ENCODE data around the gene PSD4. TPM values are rescaled to one million over a fixed set of nuclear protein-coding genes. Genes with fewer than 3 reads are reported as not detected.

Gene PSD4
- polyA plus RNA-seq, 2 donors, result 18.1 to 32.6 TPM

DNA sequence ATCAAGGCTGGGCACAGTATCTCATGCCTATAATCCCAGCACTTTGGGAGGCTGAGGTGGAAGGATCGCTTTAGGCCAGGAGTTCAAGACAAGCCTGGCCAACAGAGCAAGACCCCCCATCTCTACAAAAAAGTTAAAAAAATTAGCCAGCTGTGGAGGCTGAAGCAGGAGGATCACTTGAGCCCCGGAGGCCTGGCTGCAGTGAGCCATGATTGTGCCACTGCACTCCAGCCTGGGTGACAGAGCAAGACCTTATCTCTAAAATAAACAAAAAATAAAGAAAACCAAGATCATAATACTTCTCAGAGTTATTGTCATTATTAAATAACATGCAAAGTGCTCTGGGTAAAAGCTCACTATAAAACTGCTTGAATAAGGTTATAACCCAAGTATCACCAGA, 31.5 kb upstream of the PSD4 start:
- no peaks in the 10 kb centered on the region for H3K4me1 ChIP-seq (ENCODE audit: control insufficient read depth in 2 of 2, insufficient read depth in 2 of 2, low read length in 1 of 2)
- no peak overlapping the region for H3K27ac ChIP-seq (ENCODE audit: low read depth in 2 of 2, low read length in 1 of 2)
- 92 to 97% methylated on average over 2 of the region's 2 CpGs for WGBS, 2 donors
- no peaks in the 10 kb centered on the region for H3K27me3 ChIP-seq (ENCODE audit: control insufficient read depth in 1 of 2, insufficient read depth in 2 of 2, low read length in 2 of 2)
- H3K4me3 ChIP-seq (ENCODE audit: low read depth in 1 of 2, low read length in 2 of 2), result no peak overlapping the region
- H3K36me3 ChIP-seq (ENCODE audit: control insufficient read depth in 2 of 2, insufficient read depth in 2 of 2, low read length in 1 of 2), result no peaks in the 10 kb centered on the region
- H3K9me3 ChIP-seq (ENCODE audit: control insufficient read depth in 2 of 2, insufficient read depth in 1 of 2, low read depth in 1 of 2, low read length in 1 of 2), result no peaks in the 10 kb centered on the region

- H3K27me3 ChIP-seq (ENCODE audit: control insufficient read depth in 1 of 2, insufficient read depth in 2 of 2, low read length in 2 of 2), result no peaks in the 10 kb centered on the region
- H3K4me1 ChIP-seq (ENCODE audit: control insufficient read depth in 2 of 2, insufficient read depth in 2 of 2, low read length in 1 of 2), result no peaks in the 10 kb centered on the region
- no peak overlapping the region for H3K27ac ChIP-seq (ENCODE audit: low read depth in 2 of 2, low read length in 1 of 2)
- H3K9me3 ChIP-seq (ENCODE audit: control insufficient read depth in 2 of 2, insufficient read depth in 1 of 2, low read depth in 1 of 2, low read length in 1 of 2), result no peaks in the 10 kb centered on the region
- WGBS, 2 donors, result 79 to 91% methylated on average over 4 of the region's 4 CpGs
- no peaks in the 10 kb centered on the region for H3K36me3 ChIP-seq (ENCODE audit: control insufficient read depth in 2 of 2, insufficient read depth in 2 of 2, low read length in 1 of 2)
- H3K4me3 ChIP-seq (ENCODE audit: low read depth in 1 of 2, low read length in 2 of 2), result no peak overlapping the region
Observed at GRCh38 chr2:113144259-113144658, 29.5 kb upstream of the PSD4 start.

DNA sequence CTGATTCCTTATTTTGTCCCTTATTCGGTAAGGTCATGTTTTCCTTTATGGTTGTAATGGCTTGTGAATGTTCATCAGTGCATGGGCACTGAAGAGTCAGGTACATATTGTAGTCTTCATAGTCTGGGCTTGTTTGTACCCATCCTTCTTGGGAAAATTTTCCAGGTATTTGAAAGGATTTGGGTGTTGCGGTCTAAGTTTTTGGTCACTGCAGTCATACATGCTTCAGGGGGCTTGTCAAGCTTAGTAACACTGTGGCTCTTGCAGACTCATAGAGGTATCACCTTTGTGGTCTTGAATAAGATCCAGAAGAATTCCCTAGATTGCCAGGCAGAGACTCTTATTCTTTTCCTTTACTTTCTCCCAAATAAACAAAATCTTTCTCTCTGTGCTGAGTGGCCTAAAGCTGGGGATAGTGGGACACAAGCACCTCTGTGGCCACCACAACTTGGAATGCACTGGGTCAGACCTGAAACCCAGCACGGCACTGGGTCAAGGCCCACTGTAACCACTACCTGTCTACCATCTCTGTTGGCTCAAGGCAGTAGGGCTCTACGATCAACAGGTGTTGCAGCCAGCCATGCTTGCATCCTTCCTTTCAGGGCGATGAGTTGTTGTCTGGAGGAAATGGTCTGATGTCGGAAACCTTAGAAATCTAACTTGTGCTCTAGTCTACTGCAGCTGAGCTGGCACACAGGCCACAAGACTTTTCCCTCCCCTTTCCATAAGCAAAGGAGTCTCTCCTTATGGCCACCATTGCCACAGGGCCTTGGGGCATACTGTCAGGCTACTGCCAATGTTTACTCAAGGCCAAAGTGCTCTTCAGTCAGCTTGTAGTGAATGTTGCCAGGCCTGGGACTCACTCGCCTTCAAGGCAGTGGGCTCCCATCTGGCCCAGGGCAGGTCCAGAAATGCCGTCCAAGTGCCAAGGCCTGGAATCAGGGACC, 24.9 kb upstream of the PSD4 start:
- H3K9me3 ChIP-seq (ENCODE audit: control insufficient read depth in 2 of 2, insufficient read depth in 1 of 2, low read depth in 1 of 2, low read length in 1 of 2), result no peaks in the 10 kb centered on the region
- H3K4me3 ChIP-seq (ENCODE audit: low read depth in 1 of 2, low read length in 2 of 2), result no peak overlapping the region
- no peaks in the 10 kb centered on the region for H3K27me3 ChIP-seq (ENCODE audit: control insufficient read depth in 1 of 2, insufficient read depth in 2 of 2, low read length in 2 of 2)
- no peak overlapping the region for H3K27ac ChIP-seq (ENCODE audit: low read depth in 2 of 2, low read length in 1 of 2)
- no peaks in the 10 kb centered on the region for H3K4me1 ChIP-seq (ENCODE audit: control insufficient read depth in 2 of 2, insufficient read depth in 2 of 2, low read length in 1 of 2)
- no peaks in the 10 kb centered on the region for H3K36me3 ChIP-seq (ENCODE audit: control insufficient read depth in 2 of 2, insufficient read depth in 2 of 2, low read length in 1 of 2)
- 81 to 82% methylated on average over 8 of the region's 8 CpGs for WGBS, 2 donors

DNA sequence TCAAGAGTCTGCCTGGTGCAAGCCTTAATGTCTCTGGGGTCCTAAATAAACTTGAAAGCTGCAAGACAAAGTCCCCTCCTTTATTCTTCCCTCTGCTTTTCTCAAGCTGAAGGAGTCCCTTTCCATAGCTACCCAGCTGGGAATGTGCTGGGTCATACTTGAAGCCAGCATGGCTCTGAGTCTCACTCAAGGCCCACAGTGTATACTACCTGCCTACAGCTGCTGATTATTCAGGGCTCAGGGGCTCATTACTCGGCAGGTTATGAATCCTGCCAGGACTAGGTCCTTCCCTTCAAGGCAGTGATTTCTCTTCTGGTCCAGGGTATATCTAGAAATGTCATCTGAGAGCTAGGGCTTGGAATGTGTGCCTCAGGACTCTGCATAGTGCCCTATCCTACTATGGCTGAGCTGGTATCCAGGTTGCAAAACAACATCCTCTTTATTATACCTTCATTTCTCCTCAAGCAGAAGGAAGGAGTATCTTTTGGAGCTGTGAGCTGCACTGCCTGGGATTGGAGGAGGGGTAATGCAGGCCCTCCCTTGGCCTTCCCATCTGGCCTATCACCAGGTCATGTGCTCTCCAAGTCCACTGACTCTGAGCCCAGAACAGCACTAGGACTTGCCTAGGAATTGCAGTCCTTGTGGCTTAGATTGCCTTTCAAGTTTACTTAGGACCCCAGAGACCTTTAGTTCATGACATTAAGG, 24.1 kb upstream of the PSD4 start:
- 81 to 89% methylated on average over 1 of the region's 1 CpG for WGBS, 2 donors
- H3K27ac ChIP-seq (ENCODE audit: low read depth in 2 of 2, low read length in 1 of 2), result no peak overlapping the region
- H3K4me3 ChIP-seq (ENCODE audit: low read depth in 1 of 2, low read length in 2 of 2), result no peak overlapping the region
- no peaks in the 10 kb centered on the region for H3K4me1 ChIP-seq (ENCODE audit: control insufficient read depth in 2 of 2, insufficient read depth in 2 of 2, low read length in 1 of 2)
- no peaks in the 10 kb centered on the region for H3K9me3 ChIP-seq (ENCODE audit: control insufficient read depth in 2 of 2, insufficient read depth in 1 of 2, low read depth in 1 of 2, low read length in 1 of 2)
- H3K27me3 ChIP-seq (ENCODE audit: control insufficient read depth in 1 of 2, insufficient read depth in 2 of 2, low read length in 2 of 2), result no peaks in the 10 kb centered on the region
- H3K36me3 ChIP-seq (ENCODE audit: control insufficient read depth in 2 of 2, insufficient read depth in 2 of 2, low read length in 1 of 2), result no peaks in the 10 kb centered on the region

DNA sequence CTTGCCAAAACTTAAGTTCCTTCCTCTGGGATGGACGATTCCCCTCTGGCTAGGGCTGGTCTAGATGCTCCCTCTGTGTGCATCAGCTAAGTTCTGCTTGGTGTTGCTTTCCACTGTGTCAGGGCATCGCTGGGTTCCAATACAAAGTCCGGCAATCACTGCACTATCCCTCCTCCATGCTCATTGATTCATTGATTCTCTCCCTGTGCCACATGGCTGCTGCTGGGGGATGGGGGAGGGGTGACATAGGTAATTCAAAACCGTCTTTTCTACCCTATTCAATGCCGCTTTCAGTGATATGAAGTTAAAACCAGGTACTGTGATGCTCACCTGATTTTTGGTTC, 23.5 kb upstream of the PSD4 start:
- H3K36me3 ChIP-seq (ENCODE audit: control insufficient read depth in 2 of 2, insufficient read depth in 2 of 2, low read length in 1 of 2), result no peaks in the 10 kb centered on the region
- no peaks in the 10 kb centered on the region for H3K4me1 ChIP-seq (ENCODE audit: control insufficient read depth in 2 of 2, insufficient read depth in 2 of 2, low read length in 1 of 2)
- 84 to 91% methylated on average over 5 of the region's 5 CpGs for WGBS, 2 donors
- no peak overlapping the region for H3K27ac ChIP-seq (ENCODE audit: low read depth in 2 of 2, low read length in 1 of 2)
- no peaks in the 10 kb centered on the region for H3K9me3 ChIP-seq (ENCODE audit: control insufficient read depth in 2 of 2, insufficient read depth in 1 of 2, low read depth in 1 of 2, low read length in 1 of 2)
- H3K4me3 ChIP-seq (ENCODE audit: low read depth in 1 of 2, low read length in 2 of 2), result no peak overlapping the region
- no peaks in the 10 kb centered on the region for H3K27me3 ChIP-seq (ENCODE audit: control insufficient read depth in 1 of 2, insufficient read depth in 2 of 2, low read length in 2 of 2)

- Histone ChIP-seq H3K27ac (ENCODE audit: low read depth in 2 of 2, low read length in 1 of 2) (no peak overlapping the region), H3K27me3 (ENCODE audit: control insufficient read depth in 1 of 2, insufficient read depth in 2 of 2, low read length in 2 of 2) (no peaks in the 10 kb centered on the region), H3K9me3 (ENCODE audit: control insufficient read depth in 2 of 2, insufficient read depth in 1 of 2, low read depth in 1 of 2, low read length in 1 of 2) (no peaks in the 10 kb centered on the region), H3K4me3 (ENCODE audit: low read depth in 1 of 2, low read length in 2 of 2) (no peak overlapping the region), H3K4me1 (ENCODE audit: control insufficient read depth in 2 of 2, insufficient read depth in 2 of 2, low read length in 1 of 2) (peaks cover 0 to 3% of the 10 kb centered on the region in 2 donors), H3K36me3 (ENCODE audit: control insufficient read depth in 2 of 2, insufficient read depth in 2 of 2, low read length in 1 of 2) (no peaks in the 10 kb centered on the region)
- WGBS, 2 donors, result 91 to 97% methylated on average over 5 of the region's 5 CpGs
Observed at GRCh38 chr2:113155331-113155730, 18.4 kb upstream of the PSD4 start.

GRCh38 chr2:113156278-113157117, 17.3 kb upstream of the PSD4 start:
- H3K9me3 ChIP-seq (ENCODE audit: control insufficient read depth in 2 of 2, insufficient read depth in 1 of 2, low read depth in 1 of 2, low read length in 1 of 2), result no peaks in the 10 kb centered on the region
- H3K27me3 ChIP-seq (ENCODE audit: control insufficient read depth in 1 of 2, insufficient read depth in 2 of 2, low read length in 2 of 2), result no peaks in the 10 kb centered on the region
- no peaks in the 10 kb centered on the region for H3K36me3 ChIP-seq (ENCODE audit: control insufficient read depth in 2 of 2, insufficient read depth in 2 of 2, low read length in 1 of 2)
- peak overlapping the region; percentile 85 to 97 for H3K27ac ChIP-seq (ENCODE audit: low read depth in 2 of 2, low read length in 1 of 2)
- peak overlapping the region; percentile 46 to 70 for H3K4me3 ChIP-seq (ENCODE audit: low read depth in 1 of 2, low read length in 2 of 2)
- H3K4me1 ChIP-seq (ENCODE audit: control insufficient read depth in 2 of 2, insufficient read depth in 2 of 2, low read length in 1 of 2), result peaks cover 0 to 3% of the 10 kb centered on the region in 2 donors
- 38 to 41% methylated on average over 10 of the region's 10 CpGs for WGBS, 2 donors

GRCh38 chr2:113157118-113157896, 16.5 kb upstream of the PSD4 start:
- no peaks in the 10 kb centered on the region for H3K9me3 ChIP-seq (ENCODE audit: control insufficient read depth in 2 of 2, insufficient read depth in 1 of 2, low read depth in 1 of 2, low read length in 1 of 2)
- H3K36me3 ChIP-seq (ENCODE audit: control insufficient read depth in 2 of 2, insufficient read depth in 2 of 2, low read length in 1 of 2), result no peaks in the 10 kb centered on the region
- no peaks in the 10 kb centered on the region for H3K27me3 ChIP-seq (ENCODE audit: control insufficient read depth in 1 of 2, insufficient read depth in 2 of 2, low read length in 2 of 2)
- 0 to 1% methylated on average over 62 to 92 of the region's 92 CpGs for WGBS, 2 donors
- H3K27ac ChIP-seq (ENCODE audit: low read depth in 2 of 2, low read length in 1 of 2), result peak overlapping the region; percentile 86 to 97
- peaks cover 0 to 3% of the 10 kb centered on the region in 2 donors for H3K4me1 ChIP-seq (ENCODE audit: control insufficient read depth in 2 of 2, insufficient read depth in 2 of 2, low read length in 1 of 2)
- H3K4me3 ChIP-seq (ENCODE audit: low read depth in 1 of 2, low read length in 2 of 2), result peak overlapping the region; percentile 70 to 81
